Left hindlimb (tissue), 1 donor: ENCODE measurements around the gene NT5C1A.

Experiments
- DNase-seq: peaks from one replicate; pipeline ENCODE4 v3.0.0-alpha.2; 2018

Gene NT5C1A

DNA sequence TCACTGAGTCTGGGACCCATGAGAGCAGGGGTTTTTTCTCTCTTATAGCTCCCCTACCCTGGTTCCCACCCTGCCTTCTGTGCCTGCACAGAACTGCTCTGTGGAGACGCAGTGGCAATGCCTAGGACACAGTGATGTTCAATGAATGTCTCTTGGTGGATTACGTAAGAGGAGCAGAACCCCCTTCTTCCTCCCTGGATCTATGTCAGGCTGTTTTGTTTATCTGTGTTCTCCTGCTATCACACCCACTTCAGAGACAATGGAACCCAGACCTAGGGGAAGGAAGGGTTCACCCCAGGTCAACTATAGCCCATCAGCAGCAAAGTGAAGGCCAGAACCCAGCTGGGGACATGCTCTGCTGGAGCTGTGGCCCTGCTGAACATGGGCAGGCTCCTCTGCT lies 17.3 kb upstream of the NT5C1A start:
- DNase-seq, result no peak

DNA sequence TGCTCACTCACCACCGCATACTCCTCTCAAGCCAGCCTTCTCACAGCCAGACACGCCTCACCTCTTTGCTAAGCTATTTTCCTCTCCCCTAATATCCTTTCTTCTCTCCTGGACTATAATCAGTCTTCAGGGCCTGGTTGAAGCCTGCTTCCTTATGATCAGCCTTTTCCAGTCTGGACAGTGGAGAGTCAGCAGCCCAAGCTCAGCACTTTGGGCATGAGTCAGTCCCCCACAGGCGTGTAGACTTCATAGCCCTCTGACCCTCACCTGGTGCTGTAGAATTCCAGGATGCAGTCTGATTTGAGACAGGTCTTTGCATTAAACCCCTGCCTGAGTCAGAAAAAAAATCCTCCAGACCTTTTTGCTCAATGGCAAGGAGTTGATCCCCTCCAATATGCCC lies 16.8 kb upstream of the NT5C1A start:
- no peak for DNase-seq

DNA sequence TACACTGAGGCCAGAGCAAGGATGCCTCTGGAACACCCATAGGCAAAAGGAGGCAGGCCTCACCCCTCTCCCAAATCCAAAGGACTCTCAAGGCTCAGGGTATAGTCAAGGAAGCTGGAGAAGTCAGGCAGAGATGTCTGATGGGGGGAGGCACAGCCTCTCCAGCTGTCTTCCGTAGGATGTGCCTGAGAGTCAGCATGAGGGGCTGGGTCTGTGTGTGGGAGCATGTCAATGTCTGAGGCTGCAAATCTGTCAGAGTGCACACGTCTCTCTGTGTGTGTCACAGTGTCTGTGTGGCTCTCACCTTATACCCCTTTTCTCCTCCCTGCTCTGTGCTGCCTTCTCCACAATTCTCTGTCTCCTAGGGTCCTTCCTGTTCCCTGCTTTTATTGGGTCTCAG lies 15.3 kb upstream of the NT5C1A start:
- DNase-seq, result no peak

DNA sequence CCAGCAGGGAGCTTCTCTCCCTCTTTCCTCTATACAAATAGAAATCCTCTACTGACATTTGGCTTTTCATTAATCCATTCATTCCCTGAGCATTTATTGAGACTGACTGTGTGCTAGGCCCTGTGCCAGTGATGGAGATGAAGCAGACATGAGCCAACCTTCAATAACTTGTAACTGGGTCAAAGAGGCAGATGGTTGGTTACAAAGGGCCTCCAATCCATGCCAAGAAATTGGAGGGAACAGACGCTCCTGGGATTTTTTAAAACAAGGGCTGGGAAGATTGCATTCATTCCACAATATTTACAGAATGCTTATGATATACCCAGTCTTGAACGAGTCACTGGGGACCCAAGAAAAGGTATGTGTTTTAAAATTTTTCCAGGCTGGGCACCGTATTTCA lies 13.2 kb upstream of the NT5C1A start:
- no peak for DNase-seq

DNA sequence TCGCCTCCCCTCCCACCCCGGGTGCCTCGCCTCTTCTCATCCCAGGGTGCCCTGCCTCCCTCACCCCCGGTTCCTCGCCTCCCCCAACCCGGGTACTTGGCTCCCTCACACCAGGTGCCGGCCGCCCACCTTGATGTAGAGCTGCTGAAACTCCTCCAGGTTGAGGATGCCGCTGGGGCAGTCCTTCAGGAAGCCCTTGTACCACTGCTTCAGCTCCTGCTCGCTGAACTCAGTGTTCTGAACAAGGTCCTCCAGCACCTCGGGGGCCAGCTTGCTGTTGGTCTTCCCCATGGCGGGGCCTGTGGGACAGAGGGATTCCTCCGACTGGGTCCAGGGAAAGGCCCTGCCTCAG lies 12.4 kb upstream of the NT5C1A start:
- DNase-seq, result no peak

DNA sequence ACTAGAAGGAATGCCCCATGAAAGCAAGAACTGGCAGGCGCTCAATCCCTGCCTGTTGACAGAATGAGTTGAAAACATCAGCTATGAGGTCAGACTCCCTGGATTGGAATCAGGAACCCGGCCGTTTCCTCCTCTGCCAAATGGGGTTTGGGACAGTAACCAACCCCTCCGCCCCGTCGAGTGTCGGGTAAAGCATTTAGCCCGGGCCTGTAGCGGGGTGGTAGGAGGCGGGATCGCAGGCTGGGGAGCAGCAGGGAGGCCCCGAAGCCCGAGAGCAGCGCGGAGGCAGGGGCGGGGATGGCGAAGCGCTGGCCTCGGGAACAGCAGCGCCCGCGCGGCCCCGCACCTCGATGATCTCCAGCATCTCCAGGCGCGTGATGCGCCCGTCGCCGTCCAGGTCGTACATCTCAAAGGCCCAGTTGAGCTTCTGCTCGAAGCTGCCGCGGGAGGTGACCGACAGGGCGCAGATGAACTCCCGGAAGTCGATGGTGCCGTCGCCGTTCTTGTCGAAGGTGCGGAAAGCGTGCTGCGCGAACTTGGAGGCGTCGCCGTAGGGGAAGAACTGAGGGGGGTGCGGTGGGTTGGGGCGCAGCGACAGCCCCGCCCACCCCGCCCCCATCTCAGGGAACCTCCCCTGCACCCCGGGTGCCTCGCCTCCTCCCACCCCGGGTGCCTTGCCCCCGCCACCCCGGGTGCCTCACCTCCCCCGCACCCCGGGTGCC lies 11.8 kb upstream of the NT5C1A start:
- DNase-seq, result no peak

DNA sequence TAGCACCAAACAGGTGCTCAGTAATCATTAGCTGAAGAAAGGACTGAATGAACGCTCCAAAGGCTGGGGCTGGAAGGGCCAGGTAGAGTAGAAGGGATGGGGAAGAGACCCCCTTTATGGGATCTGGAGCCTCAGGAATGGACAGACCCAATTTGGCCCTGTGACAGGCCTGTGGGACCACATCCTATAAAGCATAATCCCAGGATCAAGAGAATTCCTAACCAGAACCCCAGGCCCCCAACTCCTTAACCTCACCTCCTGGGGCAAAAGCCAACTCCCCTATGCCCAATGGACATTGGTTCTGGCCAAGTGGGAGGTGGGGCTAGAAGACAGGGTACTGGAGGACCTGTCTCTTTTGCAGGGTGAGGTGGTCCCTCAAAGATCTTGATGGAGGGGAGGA lies 10.1 kb upstream of the NT5C1A start:
- DNase-seq, result no peak

DNA sequence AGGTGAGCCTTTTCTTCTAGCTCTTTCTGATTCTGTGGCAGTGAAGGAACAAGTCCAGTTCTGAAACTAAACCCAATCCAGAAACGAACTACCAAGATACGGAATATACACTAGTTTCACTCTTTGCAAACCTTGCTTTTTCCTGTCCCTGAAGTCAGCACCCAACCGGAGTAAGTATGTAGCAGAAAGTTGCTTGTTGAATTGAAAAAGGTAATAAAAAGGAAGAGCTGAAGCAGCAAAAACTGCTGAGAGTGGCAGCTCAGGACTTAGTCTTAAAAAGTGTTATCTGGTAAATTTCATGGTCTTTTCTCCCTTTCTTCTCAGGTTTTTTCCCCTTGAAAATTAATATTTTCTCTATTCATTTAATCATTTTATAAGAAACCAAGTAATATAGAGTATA lies 9.4 kb upstream of the NT5C1A start:
- no peak for DNase-seq

DNA sequence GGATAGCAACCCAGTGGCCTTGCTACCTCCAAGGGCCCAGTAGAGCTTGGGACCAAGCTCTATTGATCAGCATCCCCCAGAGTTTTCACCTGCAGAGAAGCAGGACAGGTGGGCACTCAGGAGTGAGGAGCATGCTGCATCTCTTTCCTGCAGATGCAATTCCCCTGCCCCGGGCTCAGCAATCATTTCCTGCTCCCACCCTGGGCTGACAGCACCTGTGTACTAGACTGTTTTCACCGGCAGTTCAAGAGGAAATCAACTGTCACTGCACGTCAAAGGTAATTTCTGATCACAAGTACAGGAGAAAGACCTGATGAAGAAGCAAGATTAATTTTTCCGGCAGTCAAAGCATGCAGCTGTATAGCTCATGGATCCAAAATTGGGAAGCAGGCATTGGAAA lies 8.8 kb upstream of the NT5C1A start:
- DNase-seq, result no peak

DNA sequence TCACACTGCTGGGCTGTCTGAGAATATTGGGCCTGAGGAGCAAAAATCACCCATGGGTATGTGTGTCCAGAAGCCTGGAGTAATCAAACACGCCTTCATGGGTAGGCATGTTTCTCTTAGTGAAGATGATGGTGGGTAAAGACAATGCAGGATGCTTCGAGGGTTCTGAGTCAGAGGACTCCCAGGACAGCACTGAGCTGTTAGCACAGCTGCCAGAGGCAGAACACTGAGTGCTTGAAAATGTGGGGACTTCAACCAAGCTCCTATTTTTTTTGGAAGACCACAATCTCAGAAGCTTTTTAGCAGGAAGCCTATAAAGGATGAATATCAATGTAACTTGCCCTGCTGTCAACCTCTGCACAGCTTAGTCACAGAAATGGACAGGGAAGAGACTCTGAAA lies 7.9 kb upstream of the NT5C1A start:
- DNase-seq, result no peak

DNA sequence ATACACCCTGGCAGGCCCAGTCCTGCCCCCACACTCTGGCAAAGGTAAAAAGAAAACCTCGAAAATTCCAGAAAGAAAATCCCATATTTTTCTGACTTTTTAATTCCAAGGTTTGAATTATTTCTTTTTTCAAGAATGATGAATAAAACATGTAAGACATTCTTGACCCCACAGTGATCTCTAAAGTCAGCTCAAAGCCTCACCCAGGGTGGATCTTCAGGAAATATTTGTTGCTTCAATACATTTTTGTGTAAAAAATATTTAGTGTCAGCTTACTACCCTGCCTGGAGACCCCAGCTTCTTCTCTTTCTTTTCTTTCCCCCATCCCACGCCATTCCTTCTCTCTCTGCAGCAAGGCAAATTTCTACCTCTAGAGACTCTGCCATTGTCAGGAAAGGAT lies 7.0 kb upstream of the NT5C1A start:
- DNase-seq, result no peak

DNA sequence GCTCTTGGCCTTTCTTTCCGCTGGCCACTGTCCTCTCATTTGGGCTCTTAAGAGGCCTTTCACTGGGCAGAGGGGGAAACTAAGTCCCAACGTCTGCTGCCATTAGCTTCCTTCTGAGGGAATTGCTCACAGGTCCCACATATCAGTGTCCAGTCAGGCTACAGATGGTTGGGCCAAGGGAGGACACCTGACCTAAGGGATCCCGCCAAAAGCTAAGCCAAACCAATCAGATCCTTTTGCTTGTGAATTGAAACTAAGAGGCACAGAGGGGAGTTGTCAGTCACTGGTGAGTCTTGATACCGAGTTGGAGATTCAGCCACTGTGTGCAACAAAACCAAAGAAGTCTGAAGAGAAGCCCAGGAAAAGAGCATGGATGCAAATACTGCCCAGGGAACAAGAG lies 5.7 kb upstream of the NT5C1A start:
- DNase-seq, result no peak

DNA sequence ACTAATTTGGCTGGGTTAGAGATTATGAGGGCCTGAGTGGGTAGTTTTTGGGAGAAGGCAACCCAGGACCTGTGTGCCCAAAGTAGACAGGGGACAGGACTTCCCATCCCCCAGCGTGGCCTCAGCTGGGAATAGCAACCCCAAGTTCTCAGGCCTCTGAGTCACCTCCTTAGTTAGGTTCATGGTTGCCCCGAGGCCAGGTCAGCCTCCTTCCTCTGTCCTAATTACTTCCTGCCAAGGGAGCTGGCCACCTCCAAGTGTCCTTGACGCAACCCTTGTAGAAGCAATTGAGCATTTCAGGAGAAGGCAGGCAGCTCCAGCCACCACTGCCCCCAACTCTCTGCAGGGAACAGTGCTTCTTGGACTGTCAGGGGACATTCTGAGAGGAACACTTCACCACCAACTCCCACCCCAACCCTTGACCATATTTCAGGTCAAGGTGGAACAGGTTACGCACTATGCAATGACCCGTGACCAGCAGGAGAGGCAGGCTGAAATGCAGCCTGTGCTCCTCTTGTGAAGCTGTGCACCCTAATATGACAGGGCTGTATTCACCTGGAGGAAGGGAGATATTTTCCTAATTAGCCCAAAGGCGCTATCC lies 5.1 kb upstream of the NT5C1A start:
- DNase-seq, result no peak

DNA sequence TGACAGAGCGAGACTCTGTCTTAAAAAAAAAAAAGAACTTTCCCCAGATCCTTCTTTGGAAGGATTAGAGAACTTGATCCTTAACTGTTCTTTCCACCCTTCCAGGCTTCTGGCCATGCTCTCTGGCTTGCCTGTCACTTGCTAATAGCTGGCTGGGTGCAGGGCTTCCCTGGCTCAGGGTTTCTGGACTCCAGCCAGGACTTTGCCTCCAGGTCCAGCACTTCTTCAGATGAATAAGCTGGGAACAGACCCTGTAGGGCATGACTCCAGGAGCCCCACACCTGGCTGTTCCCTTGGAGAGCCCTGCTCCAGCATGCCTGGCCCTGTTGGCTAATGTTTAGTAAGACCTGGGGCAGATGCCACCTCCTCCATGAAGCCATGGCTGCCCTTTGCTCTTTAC lies 3.3 kb upstream of the NT5C1A start:
- no peak for DNase-seq

DNA sequence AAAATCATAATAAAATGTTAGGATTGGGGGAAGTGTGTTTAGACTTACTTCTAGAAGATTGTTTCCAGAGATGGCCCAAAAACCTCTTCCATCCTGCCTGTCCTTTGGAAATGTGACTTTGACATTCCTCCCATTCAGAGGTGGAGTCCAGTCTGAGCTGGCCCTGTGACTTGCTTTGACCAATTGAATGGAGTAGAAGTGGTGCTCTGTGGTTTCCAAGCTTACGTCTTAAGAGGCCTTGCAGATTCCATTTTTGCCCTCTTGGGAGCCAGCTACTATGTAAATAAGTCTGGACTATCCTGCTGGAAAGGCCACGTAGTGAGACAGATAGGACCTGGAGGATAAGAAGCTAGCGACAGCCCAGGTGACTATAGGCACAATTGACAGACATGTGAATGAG lies 1.3 kb upstream of the NT5C1A start:
- DNase-seq, result no peak

DNA sequence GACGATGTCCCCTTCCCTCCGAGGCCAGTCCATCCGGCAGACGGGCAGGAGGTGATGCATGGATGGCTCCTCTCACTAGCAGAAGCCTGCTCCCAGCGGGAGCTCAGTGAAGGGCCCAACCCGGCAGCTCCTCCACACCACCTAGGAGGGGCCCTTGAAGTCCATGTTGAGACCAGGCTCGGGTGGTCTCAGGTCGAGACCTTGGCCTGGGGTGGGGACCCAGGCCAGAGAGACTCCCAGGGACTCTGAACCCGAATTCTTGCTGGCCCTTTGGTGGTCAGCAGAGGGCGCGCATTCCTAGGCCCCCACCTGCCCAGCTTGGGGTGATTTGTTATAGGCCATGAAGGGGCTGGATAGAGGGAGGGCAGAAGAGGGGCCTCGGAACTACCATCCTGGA lies 642 bp upstream of the NT5C1A start:
- no peak for DNase-seq

DNA sequence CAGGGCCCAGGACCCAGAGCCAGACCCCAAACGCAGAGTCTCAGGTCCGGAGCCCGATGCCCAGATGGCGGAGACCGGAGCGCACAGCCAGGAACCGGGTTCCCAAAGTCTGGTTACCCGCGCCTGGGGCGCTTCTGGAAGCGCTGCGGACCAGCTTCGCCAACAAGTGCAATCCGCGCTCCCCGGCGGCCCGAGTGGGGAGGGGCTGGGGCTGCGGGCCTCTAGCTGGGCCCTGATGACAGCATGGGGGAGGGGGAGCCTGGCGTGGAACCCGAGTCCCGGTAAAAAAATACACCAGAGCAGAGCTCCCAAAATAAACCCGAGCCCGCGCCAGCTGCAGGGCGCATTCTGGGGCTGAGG lies 494 bp downstream of the NT5C1A start:
- peak; percentile 62 for DNase-seq

DNA sequence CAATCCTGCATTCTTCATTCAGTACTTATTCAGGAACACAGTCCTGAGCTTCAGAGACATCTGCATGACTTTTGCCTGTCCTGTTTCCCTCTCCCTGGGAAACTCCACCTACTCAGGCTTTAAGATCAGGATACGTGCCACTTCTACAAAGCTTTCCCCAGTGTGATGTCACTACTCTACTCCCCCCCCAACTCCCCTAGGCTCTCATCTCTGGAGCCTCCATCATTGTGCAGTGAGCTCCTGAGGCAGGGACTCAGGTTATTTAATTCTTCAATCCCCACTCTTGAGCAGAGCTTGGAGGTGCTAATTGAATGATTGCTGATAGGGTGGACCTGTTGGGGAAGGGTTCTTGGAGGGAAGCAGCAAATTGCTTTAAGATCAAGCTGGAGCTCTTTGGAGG lies 1.2 kb downstream of the NT5C1A start:
- DNase-seq, result no peak

DNA sequence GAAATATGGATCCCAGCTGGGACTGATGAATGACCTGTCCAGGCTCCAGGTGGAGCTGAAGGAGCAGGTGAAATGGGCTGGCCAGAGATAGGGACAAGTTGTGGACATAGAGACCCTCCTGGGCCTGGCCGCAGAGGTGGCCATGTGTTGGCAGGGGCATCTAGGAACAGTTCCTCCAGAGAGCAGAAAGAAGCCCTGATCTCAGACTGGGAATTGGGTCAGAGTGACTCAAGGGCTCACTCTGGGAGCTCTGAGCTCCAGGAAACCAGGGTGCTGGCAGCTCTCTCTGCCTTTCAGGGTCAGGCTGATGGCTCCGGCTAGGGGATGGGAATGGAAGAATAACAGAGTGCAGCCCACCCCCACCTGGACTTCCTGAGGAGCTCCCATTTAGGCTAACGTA lies 3.0 kb downstream of the NT5C1A start:
- DNase-seq, result no peak

DNA sequence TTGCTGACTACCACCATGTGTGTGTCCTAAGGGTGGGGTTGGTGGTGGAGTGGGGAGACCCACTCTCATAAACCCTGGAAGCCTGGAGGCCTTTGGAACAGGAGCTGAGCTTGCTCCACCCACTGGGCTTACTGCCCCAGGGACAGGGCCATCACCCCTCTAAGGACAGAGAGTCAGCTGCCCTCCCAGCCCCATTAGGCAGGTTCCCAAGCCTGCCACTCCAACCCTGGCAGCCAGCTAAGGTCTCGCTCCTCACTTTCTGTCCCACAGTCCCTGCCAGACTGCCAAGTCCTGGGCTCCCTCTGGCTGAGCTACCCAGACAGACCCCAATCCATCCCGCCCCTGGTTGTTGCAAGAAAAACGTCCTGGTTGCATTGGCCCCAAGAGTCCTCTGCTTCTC lies 3.8 kb downstream of the NT5C1A start:
- no peak for DNase-seq

DNA sequence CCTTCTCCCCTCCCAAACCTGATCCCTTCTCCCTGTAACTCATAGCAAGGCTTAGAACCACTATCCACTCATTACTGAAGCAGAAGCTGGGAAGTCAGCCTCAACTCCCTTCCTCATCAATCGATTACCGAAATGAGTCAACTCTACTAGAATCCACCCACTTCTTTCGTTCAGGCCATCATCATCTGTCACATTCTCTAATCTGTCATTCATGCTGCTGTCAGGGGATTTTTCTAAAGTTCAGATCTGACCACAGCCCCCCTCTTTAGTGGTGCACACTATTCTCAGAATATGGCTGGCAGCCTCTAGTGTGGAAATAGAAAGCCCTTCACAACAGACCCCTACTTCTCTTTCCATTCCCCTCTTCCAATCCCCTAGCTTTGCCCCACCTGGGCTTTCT lies 5.1 kb downstream of the NT5C1A start:
- DNase-seq, result no peak

DNA sequence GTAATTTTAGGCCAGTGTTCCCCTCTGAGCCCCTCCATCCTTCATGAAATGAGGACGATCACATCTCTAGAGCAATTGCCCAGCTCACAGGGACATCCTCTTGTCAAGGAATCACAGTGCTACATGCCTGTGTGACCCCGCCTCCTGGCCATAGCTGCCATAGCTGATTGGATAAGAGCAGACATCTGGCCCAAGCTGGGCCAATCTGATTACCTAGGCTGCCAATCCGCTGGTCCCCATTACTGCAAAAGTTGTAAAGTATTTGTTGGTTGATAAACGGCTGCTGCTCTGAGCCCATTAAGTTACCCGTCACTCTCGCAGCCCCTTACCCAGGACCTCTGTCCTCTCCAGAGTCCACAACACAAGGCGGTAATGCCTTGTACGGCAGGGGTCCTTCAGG lies 8.3 kb downstream of the NT5C1A start:
- DNase-seq, result no peak

DNA sequence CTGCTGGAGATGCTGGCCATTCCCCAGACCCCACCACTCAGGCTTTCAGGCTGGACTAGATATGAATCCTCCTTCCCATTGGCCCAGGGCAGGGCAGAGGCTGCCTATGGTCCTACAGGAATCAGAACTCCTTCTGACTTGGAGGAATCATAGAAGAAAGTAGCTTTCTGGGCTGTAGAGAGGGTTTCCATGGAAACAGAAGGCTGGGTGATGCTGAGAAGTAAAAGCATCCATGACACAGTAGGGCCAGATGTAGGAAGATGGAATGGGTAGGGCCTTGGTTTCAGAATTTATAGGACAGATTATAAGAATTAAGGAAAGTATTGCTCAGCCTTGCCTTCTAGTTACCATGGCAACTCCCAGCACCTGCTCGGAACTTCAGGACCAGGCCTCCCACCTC lies 9.0 kb downstream of the NT5C1A start:
- DNase-seq, result no peak

DNA sequence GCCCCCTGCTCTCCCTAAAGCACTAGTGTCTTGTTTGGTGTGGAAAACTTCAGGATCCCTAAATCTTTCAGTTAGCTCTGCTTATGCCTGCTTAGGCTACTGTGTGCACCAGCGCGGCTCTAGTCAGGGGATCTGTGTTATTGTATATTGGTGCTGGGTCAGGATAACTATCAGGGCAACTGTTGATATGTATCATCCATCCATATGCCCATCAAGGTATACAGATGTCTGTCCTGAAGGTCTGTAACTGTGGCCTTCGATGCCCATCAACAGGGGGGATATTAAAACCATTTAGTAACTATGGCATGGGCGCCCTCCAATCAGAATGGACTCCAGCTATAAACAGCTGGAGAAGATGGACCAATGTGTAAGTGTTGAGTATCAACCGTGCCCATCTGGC lies 12.4 kb downstream of the NT5C1A start:
- no peak for DNase-seq

DNA sequence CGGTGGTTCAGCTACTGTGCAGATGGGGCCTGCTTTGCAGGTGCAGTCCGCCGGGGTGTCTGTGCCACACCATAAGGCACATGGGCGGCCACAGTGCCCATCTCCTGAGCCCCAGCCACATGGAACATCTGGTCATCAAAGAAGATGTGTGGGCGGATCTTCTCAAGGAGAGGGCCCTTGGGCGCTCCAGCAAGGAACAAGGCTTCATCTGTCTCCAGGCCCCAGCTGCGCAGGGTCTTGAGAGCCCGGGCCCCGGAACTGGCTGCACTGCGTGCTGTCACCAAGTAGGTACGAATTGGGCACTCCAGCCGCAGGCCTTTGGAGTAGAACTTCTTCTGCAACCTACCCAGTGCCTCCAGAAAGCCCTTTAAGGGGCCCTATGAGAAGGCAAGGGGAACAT lies 12.8 kb downstream of the NT5C1A start:
- DNase-seq, result no peak
